Activated CD8-positive, alpha-beta T cell treated with anti-CD3 and anti-CD28 coated beads for 36 hours (primary cell): ENCODE measurements around the gene SPRING1. TPM values are rescaled to one million over a fixed set of nuclear protein-coding genes. Genes with fewer than 3 reads are reported as not detected.

Experiments used
- ATAC-seq: fragments of 200-7000 bp; cut with Tn5 transposase; one replicate; pipeline ENCODE4 v1.10.0; 2021; ENCODE audit warnings: mild to moderate bottlenecking, moderate library complexity
- CTCF ChIA-PET: fragments of 350-600 bp; sonication (Branson Sonifier 250); formaldehyde crosslinking; loops from one replicate; lab custom pipeline; 2021; ENCODE audit warnings: antibody characterized with exemption; lab: Charles Lee
- POLR2A ChIA-PET: fragments of 350-600 bp; sonication (Branson Sonifier 250); formaldehyde crosslinking; loops from one replicate; lab custom pipeline; 2021; ENCODE audit warnings: antibody characterized with exemption; lab: Charles Lee
- DNase-seq: peaks from one replicate; pipeline ENCODE4 v3.0.0-alpha.2; 2020
- H3K27ac Mint-ChIP-seq: one replicate; pipeline ENCODE4 v1.8.0; 2021; ENCODE audit warnings: mild to moderate bottlenecking, mixed read lengths
- H3K27me3 Mint-ChIP-seq: one replicate; pipeline ENCODE4 v1.8.0; 2021; ENCODE audit warnings: mixed read lengths
- H3K36me3 Mint-ChIP-seq: one replicate; pipeline ENCODE4 v1.8.0; 2021; ENCODE audit warnings: low read depth, mixed read lengths
- H3K4me1 Mint-ChIP-seq: one replicate; pipeline ENCODE4 v1.8.0; 2021; ENCODE audit warnings: low read depth, mixed read lengths
- H3K4me3 Mint-ChIP-seq: one replicate; pipeline ENCODE4 v1.8.0; 2021; ENCODE audit warnings: mild to moderate bottlenecking, moderate library complexity, mixed read lengths
- H3K9me3 Mint-ChIP-seq: one replicate; pipeline ENCODE4 v1.8.0; 2021; ENCODE audit warnings: mixed read lengths
- intact Hi-C: fragments of 100-400 bp; cut with micrococcal nuclease; formaldehyde crosslinking; loops from one replicate; pipeline ENCODE4 v1.10.0; 2022
- total RNA-seq, 2 experiments: library from RNA; stranded (reverse); gene quantifications; one replicate each; pipeline ENCODE4 v1.2.3, GENCODE V29; 2021
- TF ChIP-seq, protein P1 (sequence below): fragments of 200-600 bp; IDR thresholded peaks from one replicate; pipeline ENCODE4 v1.8.0; 2022; ENCODE audit warnings: antibody characterized with exemption, mild to moderate bottlenecking

SPRING1 gene
- total RNA-seq, 2 experiments from 2014 or later: 16.0 to 17.2 TPM

DNA sequence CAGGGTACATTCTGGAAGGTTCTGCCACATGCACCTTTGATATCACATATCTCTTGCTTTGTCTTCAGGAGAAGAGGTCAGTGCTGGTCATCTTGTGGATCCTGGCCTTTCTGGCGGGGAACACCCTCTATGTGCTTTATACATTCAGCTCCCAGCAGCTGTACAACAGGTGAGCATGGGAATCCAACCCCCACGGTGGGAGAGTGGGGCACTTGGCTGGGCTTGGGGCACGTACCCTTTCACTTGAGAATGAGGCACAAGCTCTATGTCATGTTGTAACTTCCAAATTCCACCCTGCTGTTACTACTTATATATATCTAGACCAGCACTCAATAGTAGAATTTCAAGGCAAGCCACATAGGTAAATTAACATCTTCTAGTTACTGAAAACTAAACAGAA lies 28.9 kb upstream of the SPRING1 start:
- intact Hi-C loops: no loop called here
- Mint-ChIP-seq H3K4me3 (no peak overlapping the region), H3K9me3 (no peaks in the 10 kb centered on the region), H3K36me3 (no peaks in the 10 kb centered on the region), H3K27ac (no peak overlapping the region), H3K4me1 (no peaks in the 10 kb centered on the region), H3K27me3 (no peaks in the 10 kb centered on the region)
- DNase-seq (no peak), ATAC-seq (no peak)
- ChIA-PET POLR2A (interaction anchor here (0.7 kb wide), 1 partner anchor 387 kb away, joined by 3 read pairs; no protein-coding TSS in a partner anchor), CTCF (no interaction called here)
- TF ChIP-seq, protein P1, sequence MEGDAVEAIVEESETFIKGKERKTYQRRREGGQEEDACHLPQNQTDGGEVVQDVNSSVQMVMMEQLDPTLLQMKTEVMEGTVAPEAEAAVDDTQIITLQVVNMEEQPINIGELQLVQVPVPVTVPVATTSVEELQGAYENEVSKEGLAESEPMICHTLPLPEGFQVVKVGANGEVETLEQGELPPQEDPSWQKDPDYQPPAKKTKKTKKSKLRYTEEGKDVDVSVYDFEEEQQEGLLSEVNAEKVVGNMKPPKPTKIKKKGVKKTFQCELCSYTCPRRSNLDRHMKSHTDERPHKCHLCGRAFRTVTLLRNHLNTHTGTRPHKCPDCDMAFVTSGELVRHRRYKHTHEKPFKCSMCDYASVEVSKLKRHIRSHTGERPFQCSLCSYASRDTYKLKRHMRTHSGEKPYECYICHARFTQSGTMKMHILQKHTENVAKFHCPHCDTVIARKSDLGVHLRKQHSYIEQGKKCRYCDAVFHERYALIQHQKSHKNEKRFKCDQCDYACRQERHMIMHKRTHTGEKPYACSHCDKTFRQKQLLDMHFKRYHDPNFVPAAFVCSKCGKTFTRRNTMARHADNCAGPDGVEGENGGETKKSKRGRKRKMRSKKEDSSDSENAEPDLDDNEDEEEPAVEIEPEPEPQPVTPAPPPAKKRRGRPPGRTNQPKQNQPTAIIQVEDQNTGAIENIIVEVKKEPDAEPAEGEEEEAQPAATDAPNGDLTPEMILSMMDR: no peak

DNA sequence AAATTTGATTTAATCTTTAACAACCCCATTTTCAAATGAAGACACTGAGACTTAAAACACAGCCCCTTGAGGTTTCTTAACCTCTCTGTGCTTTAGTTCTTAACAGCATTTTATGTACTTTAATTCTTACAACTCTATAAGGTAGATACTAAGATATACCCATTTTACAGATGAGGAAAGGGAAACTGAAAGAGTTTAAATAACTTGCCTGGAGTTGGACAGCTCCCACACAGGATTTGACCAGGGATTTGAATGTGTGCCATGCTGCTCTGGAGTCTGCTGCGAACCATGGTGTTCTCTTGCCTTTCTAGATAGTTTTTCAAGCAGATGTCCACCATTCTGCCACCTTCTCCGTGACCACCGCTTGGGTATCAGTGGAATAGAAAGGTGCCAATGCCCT lies 28.4 kb upstream of the SPRING1 start:
- Mint-ChIP-seq H3K4me3 (no peak overlapping the region), H3K9me3 (no peaks in the 10 kb centered on the region), H3K27me3 (no peaks in the 10 kb centered on the region), H3K27ac (no peak overlapping the region), H3K4me1 (no peaks in the 10 kb centered on the region), H3K36me3 (no peaks in the 10 kb centered on the region)
- POLR2A ChIA-PET: interaction anchor here (0.7 kb wide), 1 partner anchor 388 kb away, joined by 3 read pairs; no protein-coding TSS in a partner anchor
- TF ChIP-seq, protein P1: no peak
- intact Hi-C loops: no loop called here
- CTCF ChIA-PET: no interaction called here
- ATAC-seq (no peak), DNase-seq (no peak)

DNA sequence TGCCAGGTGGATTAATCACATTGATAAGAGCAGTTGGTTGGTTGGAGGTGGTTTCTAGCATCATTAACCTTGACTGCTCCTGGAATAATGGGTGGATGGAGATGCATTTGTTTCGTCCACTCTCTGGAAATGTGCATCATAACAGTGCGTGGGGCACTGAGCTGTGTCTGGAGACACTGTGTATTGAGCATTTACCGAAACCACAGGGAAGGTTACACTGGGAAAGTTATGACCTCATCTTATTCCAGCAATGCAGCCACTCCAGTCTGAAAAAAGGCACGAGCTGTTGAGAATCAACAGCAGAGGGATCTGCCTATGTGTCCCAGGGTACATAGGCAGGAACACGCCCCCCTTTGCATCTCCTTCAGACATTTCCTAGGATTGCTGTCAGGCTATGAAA lies 27.4 kb upstream of the SPRING1 start:
- Mint-ChIP-seq H3K9me3 (no peaks in the 10 kb centered on the region), H3K27me3 (no peaks in the 10 kb centered on the region), H3K36me3 (peaks cover 4% of the 10 kb centered on the region), H3K4me3 (no peak overlapping the region), H3K27ac (no peak overlapping the region), H3K4me1 (no peaks in the 10 kb centered on the region)
- ATAC-seq (no peak), DNase-seq (no peak)
- TF ChIP-seq, protein P1: no peak
- ChIA-PET POLR2A (no interaction called here), CTCF (interaction anchor here (1.1 kb wide), 1 partner anchor 56 kb away, joined by 4 read pairs; no protein-coding TSS in a partner anchor)
- intact Hi-C loops: no loop called here

DNA sequence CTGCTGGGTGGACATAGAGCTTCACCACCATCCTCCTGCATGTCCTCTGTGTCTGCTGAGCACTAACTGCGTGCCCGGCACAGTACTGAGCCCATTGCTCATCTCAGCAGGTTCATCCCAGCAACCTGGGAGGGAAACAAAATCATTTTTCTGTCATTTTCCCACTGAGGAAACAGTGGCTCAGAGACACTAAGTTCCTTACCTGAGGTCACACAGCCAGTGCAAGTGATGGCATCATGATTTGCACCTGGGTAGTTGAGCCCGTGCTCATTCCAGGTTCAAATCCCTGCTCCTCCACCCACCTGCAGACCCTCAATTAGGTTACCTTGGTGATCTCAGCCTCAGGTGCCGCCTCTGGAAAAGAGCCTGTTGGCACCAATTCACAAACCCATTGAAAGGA lies 23.6 kb upstream of the SPRING1 start:
- H3K4me1 Mint-ChIP-seq: peaks cover 9% of the 10 kb centered on the region
- ChIA-PET POLR2A (interaction anchor here (0.6 kb wide), 1 partner anchor 31 kb away, joined by 3 read pairs; no protein-coding TSS in a partner anchor), CTCF (no interaction called here)
- intact Hi-C loops: no loop called here
- no peak for DNase-seq
- TF ChIP-seq, protein P1: no peak
- no peak for ATAC-seq
- H3K27me3 Mint-ChIP-seq: no peaks in the 10 kb centered on the region
- no peak overlapping the region for H3K4me3 Mint-ChIP-seq
- H3K9me3 Mint-ChIP-seq: no peaks in the 10 kb centered on the region
- H3K36me3 Mint-ChIP-seq: peaks cover 9% of the 10 kb centered on the region
- no peak overlapping the region for H3K27ac Mint-ChIP-seq

DNA sequence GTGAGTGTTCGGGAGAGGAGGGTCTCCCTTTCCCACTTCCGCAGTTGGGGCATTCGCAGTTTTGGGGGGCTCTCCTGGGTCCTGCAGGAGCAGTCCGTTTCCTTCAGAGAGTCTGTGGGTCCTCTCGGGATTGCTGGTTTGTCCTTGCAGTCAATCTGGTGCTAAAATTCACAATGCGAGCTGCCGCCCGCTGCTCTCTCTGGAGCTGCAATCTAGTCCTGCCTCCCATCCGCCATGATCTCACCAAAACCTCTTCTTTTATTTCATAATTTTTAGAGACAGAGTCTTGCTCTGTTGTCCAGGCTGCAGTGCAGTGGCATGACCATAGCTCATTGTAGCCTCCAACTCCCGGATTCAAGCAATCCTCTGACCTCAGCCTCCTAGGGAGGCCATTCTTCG lies 22.8 kb upstream of the SPRING1 start:
- ATAC-seq (no peak), DNase-seq (no peak)
- Mint-ChIP-seq H3K27me3 (no peaks in the 10 kb centered on the region), H3K27ac (no peak overlapping the region), H3K4me3 (peak overlapping the region; percentile 61), H3K36me3 (peaks cover 14% of the 10 kb centered on the region), H3K9me3 (no peaks in the 10 kb centered on the region), H3K4me1 (peaks cover 9% of the 10 kb centered on the region)
- TF ChIP-seq, protein P1: no peak
- POLR2A ChIA-PET: no interaction called here
- intact Hi-C loops: no loop called here
- CTCF ChIA-PET: interaction anchor here (1.0 kb wide), 1 partner anchor 47 kb away, joined by 3 read pairs; no protein-coding TSS in a partner anchor
